DMS 273 (cell line): Measurements from ENCODE around the gene TMEM213.
"Not testable (repeated sequence)": the region's sequence is repeated elsewhere in the genome, so short reads cannot be mapped to it uniquely, and the experiment has no call there.

Source experiments
- DNase-seq: peaks from one replicate; lab custom pipeline; 2025; ENCODE audit not compliant: unreplicated experiment; lab: John Stamatoyannopoulos, UW

TMEM213 gene

GRCh38 chr7:138796038-138796615, 1.7 kb upstream of the TMEM213 start:
- no peak for DNase-seq

- not testable (repeated sequence) for DNase-seq
Observed at GRCh38 chr7:138797046-138797445, 748 bp upstream of the TMEM213 start.

GRCh38 chr7:138798836-138799235, 1.0 kb downstream of the TMEM213 start:
- no peak for DNase-seq

- peak; percentile 18 for DNase-seq
Observed at GRCh38 chr7:138799336-138800000, 1.7 kb downstream of the TMEM213 start.

GRCh38 chr7:138801256-138801655, 3.5 kb downstream of the TMEM213 start:
- DNase-seq: no peak

- DNase-seq: no peak
Observed at GRCh38 chr7:138802706-138803105, 4.9 kb downstream of the TMEM213 start.

- DNase-seq: no peak
Observed at GRCh38 chr7:138804618-138805017, 6.8 kb downstream of the TMEM213 start.

- DNase-seq: no peak
Observed at GRCh38 chr7:138809346-138809745, 11.6 kb downstream of the TMEM213 start.

- DNase-seq: not testable (repeated sequence)
Observed at GRCh38 chr7:138811327-138811726, 13.5 kb downstream of the TMEM213 start.

GRCh38 chr7:138813945-138814344, 16.2 kb downstream of the TMEM213 start:
- DNase-seq: no peak

- DNase-seq: no peak
Observed at GRCh38 chr7:138814816-138815332, 17.1 kb downstream of the TMEM213 start.

- DNase-seq: no peak
Observed at GRCh38 chr7:138816650-138817049, 18.9 kb downstream of the TMEM213 start.

- DNase-seq: no peak
Observed at GRCh38 chr7:138819625-138820024, 21.8 kb downstream of the TMEM213 start.

- DNase-seq: no peak
Observed at GRCh38 chr7:138821912-138822311, 24.1 kb downstream of the TMEM213 start.

GRCh38 chr7:138822867-138823535, 25.2 kb downstream of the TMEM213 start:
- no peak for DNase-seq

GRCh38 chr7:138825049-138825721, 27.4 kb downstream of the TMEM213 start:
- no peak for DNase-seq

GRCh38 chr7:138828302-138828701, 30.5 kb downstream of the TMEM213 start:
- DNase-seq: no peak

- DNase-seq: no peak
Observed at GRCh38 chr7:138829335-138829734, 31.5 kb downstream of the TMEM213 start.

- DNase-seq: no peak
Observed at GRCh38 chr7:138832966-138833365, 35.2 kb downstream of the TMEM213 start.

GRCh38 chr7:138833596-138833995, 35.8 kb downstream of the TMEM213 start:
- DNase-seq: no peak

- DNase-seq: no peak
Observed at GRCh38 chr7:138834583-138834982, 36.8 kb downstream of the TMEM213 start.

- DNase-seq: no peak
Observed at GRCh38 chr7:138835087-138835486, 37.3 kb downstream of the TMEM213 start.
